PC-9 (cell line): ENCODE results near the gene FIGN.

Experiments used
- EZH2 ChIP-seq: fragments of 200-600 bp; sonication (generic); IDR thresholded peaks from 2 replicates; pipeline ENCODE4 v1.8.0; 2017; ENCODE audit warnings: antibody characterized with exemption, low read depth
- TF ChIP-seq, protein P1 (sequence below): fragments of 200-600 bp; sonication (generic); conservative IDR thresholded peaks from 2 replicates; pipeline ENCODE4 v1.6.1; 2017; ENCODE audit warnings: mixed run types, antibody characterized with exemption, mild to moderate bottlenecking, moderate library complexity

DNA sequence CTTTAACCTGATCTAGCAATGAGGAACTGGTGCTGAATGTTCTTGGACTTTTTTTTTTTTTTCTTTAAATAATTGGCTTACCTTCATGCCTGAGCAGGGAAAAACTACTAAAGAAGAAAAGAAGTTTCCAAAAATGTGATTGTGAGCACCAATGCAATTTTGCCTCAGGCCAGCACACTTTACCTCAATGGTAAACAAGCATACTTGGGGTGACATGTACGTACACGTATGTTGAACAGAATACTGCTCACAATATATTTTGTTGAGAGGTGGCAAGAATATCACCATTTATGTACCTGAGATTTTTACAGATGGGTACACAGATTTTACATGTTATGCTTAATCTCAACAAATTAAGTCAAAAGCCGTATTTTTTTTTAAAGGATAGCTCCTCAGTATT lies 144.3 kb downstream of the FIGN start:
- TF ChIP-seq, protein P1, sequence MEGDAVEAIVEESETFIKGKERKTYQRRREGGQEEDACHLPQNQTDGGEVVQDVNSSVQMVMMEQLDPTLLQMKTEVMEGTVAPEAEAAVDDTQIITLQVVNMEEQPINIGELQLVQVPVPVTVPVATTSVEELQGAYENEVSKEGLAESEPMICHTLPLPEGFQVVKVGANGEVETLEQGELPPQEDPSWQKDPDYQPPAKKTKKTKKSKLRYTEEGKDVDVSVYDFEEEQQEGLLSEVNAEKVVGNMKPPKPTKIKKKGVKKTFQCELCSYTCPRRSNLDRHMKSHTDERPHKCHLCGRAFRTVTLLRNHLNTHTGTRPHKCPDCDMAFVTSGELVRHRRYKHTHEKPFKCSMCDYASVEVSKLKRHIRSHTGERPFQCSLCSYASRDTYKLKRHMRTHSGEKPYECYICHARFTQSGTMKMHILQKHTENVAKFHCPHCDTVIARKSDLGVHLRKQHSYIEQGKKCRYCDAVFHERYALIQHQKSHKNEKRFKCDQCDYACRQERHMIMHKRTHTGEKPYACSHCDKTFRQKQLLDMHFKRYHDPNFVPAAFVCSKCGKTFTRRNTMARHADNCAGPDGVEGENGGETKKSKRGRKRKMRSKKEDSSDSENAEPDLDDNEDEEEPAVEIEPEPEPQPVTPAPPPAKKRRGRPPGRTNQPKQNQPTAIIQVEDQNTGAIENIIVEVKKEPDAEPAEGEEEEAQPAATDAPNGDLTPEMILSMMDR: no peak
- TF ChIP-seq EZH2: no peak
